Stimulated activated CD8-positive, alpha-beta memory T cell treated with anti-CD3 and anti-CD28 coated beads, Interleukin-12 subunit alpha, Interleukin-12 subunit beta, amount 100 ng/mL, for 4 hours (primary cell): Measurements from ENCODE around the gene AGAP2.

Source experiments
- DNase-seq: peaks from one replicate; pipeline ENCODE4 v3.0.0-alpha.2; 2020; ENCODE audit warnings: low read depth

The AGAP2 gene

DNA sequence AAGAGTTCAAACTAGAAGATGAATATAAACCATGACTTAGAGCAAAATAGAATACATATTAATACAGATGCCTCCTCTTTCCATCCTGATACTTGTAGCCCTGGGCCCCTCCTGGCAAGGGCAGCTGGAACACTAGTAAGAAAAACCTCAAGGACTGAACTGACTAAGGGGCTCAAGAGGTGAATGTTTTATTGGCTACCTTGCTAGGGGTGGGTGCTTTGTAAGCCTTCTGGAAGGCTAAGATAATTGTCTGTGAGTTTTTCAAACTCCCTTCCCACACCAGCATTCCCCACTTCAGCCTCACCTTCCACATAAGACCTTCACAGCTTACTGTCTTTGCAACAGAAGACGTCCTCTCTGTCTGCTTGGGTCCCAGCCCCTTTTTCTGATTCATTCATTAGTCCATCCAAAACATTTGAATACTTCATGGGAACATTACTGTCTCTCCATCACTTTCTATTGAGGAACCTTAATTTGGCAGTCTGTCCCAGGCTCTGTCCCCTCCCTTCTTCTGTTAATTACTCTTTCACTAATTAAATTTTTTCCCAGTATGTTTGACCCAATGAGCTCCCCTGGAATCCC lies 15.3 kb upstream of the AGAP2 start:
- no peak for DNase-seq

DNA sequence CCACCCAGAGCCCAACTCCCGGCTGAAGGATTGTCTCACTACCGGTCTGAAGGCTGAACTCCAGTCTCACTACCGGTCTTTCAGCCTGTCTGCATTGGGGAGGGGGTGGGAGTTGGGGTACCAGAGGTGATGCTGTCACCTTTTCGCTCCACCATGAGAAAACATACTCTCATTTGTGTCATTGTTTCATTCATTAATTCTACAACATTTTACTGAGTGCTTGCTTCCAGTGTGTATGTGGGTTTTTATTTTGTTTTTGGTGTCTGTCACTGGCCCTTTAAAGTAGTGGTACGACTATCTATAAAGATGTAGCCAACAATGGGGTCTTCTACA lies 14.1 kb upstream of the AGAP2 start:
- no peak for DNase-seq

DNA sequence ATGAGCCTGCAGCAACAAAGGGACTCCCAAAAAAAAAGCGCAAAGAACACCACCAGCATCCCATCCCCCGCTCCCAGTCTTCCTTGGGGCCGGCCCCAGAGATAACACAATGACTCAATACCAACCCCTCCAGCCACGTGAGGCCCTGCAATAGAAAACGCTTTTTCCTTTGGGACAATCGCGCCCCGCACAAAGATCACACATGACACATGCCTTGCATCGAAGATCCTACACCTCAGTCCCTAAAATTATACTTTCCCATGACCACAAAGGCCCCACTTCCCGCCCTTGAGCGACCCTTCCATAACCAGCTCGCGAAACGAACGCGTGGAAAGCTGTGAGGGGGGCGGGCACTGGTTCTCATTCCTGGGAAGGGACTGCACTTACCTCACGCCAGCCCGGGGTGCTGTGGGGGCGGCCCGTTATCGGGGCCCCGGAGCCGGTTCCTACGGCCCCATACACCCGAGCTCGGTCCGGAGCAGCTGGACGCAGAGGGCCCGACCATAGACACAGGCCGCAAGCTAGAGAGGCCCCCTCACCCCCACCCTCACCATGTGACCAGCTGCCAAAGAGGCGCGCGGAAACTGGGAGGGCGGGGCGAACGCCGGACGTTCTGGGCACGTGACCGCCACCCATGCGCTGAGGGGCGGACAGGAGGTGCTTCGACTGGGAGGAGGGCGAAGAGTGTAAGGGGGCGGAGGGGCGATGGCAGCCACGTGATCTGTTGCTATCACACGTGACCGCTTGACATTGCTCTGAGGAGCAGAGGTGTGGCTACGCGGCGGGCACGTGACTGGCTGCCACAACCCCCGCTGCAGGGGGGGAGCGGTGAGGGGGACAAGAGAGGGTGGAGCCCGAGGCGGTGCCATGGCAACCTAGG lies 13.5 kb upstream of the AGAP2 start, which contains the start of gene CDK4:
Gene CDK4, minus strand, starts transcription at position 523 of the 880 bp plus-strand sequence. CDS start 593 bp downstream, outside the sequence.
- peak; percentile 96 for DNase-seq

DNA sequence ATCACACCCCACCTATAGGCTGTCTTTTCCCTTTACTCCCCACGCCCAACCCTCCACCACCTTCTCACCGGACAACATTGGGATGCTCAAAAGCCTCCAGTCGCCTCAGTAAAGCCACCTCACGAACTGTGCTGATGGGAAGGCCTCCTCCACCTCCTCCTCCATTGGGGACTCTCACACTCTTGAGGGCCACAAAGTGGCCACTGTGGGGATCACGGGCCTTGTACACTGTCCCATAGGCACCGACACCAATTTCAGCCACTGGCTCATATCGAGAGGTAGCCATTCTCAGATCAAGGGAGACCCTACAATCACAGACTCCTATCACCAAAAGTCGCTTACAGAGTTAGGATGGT lies 12.9 kb upstream of the AGAP2 start:
- DNase-seq: no peak

DNA sequence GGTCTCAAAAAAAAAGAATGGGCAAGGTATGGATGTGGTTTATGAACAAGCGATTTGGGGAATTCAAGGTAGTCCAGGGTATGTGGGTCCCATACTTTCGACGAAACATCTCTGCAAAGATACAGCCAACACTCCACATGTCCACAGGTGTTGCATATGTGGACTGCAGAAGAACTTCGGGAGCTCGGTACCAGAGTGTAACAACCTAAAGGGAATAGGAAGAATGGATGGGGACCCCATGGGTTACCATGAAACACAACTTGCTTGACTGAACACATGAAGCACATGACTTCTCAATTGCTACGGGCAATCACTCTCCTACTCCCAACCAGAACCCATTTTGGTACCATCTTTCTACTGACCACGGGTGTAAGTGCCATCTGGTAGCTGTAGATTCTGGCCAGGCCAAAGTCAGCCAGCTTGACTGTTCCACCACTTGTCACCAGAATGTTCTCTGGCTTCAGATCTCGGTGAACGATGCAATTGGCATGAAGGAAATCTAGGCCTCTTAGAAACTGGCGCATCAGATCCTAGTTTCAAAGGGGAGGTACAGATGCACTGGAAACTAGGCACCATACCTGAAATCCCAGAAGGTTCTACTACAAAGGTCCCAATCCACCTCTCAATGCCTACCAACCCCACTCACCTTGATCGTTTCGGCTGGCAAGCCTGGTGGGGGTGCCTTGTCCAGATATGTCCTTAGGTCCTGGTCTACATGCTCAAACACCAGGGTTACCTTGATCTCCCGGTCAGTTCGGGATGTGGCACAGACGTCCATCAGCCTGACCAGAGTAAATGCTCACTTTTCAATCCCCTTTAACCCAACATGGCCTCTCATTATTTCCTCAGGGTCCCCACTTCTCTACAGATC lies 12.3 kb upstream of the AGAP2 start:
- no peak for DNase-seq

DNA sequence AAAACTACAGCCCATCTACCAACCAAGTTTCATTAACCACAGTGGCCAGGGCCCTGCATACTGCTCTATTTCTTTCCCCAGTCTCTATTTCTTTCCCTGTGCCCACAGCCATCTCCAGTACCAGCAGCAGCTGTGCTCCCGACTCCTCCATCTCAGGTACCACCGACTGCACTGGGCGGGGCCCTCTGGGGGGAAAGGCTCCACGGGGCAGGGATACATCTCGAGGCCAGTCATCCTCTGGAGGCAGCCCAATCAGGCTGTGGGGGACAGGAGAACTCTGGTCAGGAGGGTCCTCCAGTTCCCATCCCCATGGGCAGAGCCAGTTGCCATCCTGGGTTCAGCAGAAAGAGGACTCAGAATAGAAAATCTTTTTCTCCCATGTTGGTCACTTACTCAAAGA lies 10.5 kb upstream of the AGAP2 start:
- no peak for DNase-seq

DNA sequence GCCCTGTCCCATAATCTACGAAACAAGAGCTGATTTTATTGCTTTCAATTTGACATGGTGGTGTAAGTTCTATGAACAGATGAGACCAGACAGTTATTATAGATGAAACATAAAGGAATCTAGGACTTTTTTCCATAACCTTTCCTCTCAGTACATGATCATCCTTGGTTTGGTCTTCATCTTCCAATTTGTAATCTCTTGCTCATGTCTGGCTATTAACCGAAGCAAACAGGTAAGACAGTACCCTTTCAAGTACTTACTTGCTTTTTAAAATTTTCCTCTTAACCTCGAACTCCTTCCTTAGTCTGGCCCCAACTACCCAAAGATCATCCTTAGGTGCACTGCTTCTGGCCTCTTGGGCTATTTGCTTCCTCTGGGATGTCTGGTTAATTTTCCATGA lies 7.5 kb upstream of the AGAP2 start:
- DNase-seq: no peak

DNA sequence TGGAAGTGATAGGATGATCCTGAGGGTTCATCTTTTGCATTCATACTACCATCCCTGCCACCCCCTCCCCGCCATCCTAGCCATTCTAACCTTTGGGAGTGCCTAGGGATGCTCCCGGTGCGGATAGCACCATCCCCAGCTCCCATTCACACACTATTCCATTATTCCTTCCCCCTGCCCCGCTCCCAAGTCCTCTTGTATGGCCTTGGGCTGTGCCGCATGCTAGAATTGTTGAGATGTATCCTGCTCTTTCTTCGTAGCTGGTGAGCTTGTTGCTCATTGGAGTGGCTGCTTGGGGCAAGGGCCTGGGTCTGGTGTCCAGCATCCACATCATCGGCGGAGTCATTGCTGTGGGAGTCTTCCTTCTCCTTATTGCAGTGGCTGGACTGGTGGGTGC lies 6.9 kb upstream of the AGAP2 start:
- DNase-seq: no peak

DNA sequence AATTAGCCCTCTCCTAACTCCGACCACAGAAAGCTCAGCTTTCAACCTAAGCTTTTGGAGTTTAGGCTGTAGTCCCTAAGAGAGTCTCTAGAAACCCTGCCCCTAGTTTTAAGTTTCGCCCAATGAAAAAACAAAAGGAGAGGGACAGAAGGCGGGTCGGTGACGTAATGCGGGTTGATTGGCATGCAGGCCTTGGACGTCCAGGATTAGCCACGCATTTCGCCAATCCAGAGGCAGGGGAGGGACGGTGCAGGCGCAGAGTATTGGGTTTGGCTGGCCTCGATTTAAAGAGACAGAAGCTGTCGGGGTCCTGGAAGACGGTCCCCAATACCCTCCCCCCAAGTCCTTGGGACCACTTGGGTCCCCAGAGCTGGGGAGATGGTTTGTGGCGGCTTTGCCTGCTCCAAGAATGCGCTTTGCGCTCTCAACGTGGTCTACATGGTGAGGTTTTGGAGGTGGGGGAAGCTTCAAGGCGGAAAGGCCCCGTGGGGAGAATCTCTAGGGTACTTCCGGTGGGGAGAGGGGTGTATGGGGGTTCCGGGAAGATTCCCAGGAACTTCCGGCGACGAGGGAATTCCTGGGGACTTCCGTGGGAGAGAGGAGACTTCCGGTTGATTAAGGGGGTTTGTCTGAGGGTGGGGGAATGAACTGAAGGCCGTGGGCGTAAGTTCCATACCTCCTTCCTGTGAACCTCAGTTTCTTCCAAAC lies 6.4 kb upstream of the AGAP2 start, which contains the start of gene TSPAN31:
Gene TSPAN31, plus strand, starts transcription at position 263 of the 708 bp plus-strand sequence. Its CDS starts 116 bp downstream, at position 379.
- peak; percentile 83 for DNase-seq

DNA sequence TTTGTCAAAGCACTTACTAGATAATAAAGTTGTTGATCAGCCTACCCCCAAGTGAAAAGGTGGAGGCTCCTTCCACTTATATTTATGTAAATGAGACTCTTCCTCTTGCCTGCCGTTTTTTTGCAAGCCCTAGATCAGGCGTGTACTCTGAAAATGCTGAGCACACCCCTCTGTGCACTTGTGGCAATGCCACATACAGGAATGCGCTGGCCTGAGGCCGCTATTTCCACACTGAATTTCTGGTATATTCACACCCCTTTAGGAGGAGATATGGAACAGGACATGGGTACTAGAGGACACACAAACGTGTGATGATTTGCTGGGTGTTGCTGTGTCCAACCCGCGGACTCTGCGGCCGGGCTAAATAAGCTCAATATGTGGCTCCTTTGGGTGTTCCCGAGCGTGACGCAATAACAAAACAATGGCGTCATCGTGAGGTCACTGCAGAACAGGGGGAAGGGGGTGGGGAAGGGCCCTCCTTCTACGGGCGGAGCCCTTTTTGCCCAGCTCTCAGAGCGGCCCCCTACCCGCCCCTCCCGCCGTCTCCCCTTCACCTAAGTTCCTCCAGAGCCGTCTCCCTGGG lies 5.7 kb upstream of the AGAP2 start:
- peak; percentile 60 for DNase-seq

DNA sequence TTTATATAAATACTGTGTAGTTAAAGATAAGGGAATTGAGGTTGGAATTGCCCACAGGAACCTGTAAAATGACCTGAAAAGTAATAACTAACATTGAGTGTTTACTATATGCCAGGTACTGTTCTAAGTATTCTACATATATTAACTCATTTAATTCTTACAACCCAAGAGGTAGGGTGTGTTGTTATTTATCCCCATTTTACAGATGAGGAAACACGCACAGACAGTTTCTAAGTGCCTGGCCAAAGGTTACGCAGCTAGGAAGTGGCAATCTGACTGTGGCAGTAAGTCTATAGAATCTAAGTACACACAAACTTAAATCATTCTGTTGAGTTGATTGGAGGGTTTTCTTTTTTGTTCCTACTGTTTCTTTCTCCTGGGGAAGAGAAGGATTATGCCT lies 5.2 kb upstream of the AGAP2 start:
- no peak for DNase-seq

DNA sequence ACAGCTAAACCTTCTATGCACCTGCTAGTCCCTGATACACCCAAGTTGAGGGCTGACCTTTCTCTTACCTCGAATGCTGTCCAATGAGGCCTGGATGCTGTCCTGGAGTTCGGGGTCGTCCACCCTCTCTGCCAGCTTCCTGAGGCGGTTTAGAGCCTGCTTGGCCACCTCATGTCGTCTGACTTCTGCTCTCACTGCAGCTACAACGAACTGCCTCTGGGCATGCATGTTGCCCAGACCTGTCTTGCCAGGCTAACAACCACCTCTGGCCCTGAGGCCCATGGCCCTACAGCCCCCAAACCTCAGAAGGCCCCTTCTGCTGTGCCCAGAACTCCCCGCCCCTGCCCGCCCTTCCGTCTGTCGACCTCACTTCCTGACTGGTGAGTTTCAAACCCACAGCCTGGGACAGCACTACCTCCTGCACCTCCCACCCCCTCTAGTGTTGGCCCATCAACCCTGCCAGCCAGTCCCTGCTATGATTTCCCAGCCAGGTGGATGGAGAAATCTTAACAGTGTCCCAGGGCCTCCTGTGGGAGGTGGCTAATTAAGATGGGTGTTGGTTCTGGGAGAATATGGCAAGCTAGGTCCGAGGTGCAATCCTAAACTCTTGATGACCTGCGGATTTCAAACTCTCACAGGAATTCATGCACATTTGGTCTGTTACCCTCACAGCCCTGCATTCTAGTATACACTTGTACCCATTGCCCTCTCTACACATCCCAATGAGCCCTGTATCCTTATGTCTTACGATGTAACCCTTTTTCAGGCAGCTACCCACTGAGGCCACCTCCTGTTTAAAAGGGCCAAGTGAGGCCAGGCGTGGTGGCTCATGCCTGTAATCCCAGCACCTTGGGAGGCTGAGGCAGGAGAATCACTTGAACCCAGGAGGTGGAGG lies 3.5 kb upstream of the AGAP2 start:
- DNase-seq: peak; percentile 65

DNA sequence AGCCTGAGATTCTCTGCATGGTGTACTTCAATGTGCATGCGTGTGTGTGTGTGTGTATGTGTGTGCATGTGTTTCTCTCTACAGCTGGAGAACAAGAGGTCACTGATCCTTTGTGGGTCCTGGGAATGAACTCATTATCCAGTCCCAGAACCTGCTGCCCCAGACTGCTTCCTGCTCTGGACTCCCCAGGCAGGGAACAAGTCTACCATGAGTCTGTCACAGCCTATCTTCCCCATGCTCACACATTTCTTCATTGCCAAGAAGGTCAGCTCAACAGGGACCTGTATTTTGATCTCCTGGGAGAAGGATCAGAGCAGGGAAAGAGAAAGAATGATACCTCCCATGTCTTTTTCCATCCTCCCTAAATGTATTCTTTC lies 2.9 kb upstream of the AGAP2 start:
- DNase-seq: no peak

DNA sequence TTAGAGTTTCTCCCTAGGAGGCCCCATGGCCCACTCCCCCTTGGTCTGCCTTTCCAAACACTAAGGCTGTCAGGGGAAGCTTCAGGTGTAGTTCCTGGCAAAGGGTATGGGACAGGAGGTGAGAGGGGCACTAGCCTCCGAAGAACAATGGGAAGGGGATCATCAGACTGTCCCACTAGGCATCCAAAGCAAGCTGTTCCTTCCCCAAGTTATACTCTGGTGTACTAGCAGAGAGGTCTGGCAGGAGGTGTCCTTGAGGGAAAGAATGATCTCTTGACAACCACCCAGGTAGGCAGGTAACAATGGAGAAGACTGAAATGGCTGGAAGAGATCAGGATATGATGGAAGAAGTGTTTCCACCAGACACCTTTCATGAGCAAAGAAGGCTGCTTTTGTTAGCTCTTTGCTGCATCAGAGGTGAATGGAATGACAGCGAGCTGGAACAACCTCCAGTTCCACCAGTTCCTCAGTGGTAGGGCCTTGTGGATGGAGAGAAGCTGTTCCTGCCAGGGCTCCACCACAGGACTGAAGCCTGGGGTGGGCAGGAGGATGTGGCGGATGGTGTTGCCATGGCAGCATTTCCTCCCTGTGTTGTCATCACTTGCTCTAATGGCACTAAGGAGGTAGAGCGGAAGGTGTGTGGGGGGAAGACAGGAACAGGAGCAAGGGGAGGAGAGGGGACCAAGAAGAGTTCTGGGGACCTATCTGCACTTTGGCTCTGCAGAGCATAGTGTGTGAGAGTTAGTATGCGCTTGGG lies 2.3 kb upstream of the AGAP2 start:
- DNase-seq: peak; percentile 61

DNA sequence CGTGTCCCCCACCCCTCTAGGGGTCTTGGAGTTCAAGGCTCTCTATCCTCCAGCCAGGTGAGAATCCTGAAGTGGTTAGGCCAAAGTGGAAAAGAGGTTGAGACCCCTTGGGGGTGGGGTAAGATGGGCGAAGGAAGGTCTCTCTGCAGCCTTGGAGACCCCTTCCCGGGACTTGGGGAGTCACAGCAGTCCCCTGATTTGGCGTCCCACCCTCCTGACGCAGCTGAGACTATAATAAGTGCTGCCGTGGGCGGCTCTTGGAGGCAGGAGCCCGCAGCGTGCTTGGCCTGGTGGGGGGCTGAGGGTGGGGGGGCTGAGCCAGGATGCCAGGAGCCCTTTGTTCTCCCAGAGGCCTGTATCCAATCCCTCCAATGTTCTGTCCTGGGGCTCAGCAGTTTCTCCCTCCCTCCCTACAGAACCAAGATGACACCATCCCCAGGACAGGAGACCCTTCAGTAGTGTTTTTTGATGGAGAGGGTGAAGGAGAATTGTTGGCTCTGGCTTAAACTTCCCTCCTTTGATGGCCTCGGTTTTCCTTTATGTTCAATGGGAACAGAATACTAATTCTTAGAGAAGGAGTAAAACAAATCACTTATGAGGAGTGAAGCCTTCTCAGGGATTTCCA lies 1.5 kb upstream of the AGAP2 start:
- DNase-seq: no peak

DNA sequence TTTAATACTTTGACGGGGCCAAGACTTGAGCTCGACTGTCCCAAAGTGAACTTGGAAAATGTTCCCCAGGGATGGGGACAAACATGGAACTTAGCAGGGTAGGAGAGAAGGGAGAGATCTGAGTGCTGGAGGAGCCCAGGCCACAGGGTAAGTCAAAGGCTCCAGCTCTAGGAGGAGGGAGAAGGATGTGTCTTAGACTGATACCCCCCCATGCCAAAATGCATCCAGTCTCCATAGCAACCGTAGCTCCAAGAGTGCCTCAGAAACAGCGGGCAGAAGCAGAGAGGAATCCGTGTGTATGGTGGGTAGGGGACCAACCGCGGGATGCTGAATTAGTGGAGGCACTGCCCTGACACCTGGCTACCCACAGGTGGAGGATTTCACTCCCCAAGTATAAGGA lies 845 bp upstream of the AGAP2 start:
- no peak for DNase-seq

DNA sequence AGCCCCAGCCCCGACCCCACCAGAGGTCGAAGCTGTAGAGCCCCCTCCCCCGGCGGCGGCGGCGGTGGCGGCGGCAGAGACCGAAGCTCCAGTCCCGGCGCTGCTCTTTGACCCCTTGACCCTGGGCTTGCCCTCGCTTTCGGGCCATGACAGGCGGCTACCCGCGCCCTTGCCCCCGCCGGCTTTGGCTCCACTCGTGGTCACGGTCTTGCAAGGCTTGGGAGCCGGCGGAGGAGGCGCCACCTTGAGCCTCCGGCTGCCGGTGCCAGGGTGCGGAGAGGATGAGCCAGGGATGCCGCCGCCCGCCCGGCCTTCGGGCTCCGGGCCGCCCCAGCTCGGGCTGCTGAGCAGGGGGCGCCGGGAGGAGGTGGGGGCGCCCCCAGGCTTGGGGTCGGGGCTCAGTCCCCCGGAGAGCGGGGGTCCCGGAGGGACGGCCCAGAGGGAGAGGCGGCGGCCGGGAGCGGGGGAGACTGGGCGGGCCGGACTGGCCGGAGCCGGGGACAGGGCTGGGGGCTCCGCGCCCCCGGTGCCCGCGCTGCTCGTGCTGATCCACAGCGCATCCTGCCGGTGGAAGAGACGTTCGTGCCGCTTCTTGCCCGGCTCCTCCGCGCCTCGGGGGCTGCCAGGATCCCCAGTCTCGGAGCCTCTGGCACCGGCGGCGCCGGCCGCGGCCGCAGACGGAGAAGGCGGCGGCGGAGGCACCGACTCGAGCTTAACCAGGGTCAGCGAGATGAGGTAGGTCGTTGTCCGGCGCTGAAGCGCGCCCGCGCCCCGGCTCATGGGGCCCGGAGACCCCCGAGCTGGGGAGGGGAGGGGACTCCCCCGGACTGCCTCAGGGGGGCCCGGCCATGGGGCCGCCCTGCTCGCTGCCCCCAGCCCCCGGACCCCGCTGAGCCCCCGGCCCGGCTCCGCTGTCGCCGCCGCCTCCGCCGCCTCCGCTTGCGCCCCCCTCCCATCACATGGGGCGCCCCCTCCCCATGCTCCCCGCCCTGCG lies 778 bp downstream of the AGAP2 start:
- no peak for DNase-seq

DNA sequence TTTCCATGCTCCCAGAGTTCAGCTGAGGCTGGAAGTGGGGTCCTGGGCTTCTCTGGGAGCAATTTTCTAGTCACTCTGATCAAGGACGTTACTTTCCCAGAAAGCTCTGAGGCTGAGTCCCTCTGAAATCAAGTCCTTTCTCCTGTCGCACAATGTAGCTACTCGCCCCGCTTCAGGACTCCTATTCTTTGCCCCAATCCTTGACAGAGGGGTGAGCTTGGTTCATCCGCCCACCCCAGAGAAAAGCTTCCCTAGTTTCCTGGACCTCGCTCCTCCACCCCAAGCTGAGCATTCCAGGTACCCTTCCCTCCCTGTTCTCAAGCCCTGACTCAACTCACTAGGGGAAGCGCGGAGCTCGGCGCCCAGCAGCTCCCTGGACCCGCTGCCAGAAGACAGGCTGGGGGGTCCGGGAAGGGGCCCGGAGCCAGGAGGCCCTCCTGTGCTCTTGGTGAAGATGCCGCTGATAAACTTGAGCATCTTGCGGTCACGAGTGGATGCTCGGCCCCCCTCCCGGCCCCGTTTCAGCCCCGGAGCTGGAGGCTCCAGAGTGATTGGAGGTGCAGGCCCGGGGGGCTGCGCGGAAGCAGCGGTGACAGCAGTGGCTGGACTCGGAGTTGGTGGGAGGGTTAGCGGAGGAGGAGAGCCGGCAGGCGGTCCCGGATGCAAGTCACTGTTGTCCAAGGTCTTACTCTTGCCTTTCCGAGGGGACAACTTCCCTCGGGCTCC lies 1.6 kb downstream of the AGAP2 start:
- DNase-seq: no peak
